H1 (cell line): ENCODE measurements around the gene PGM1. TPM values are rescaled to one million over a fixed set of nuclear protein-coding genes. Genes with fewer than 3 reads are reported as not detected.

Experiments
- CTCF ChIA-PET: fragments of 300-600 bp; sonication (Branson Sonifier 250); formaldehyde crosslinking; loops from one replicate; lab custom pipeline; 2021; ENCODE audit not compliant: partially characterized antibody; lab: Charles Lee
- POLR2A ChIA-PET: fragments of 300-600 bp; sonication (Branson Sonifier 250); formaldehyde crosslinking; loops from one replicate; lab custom pipeline; 2021; ENCODE audit warnings: inconsistent platforms; ENCODE audit not compliant: partially characterized antibody; lab: Charles Lee
- DNase-seq, 2 experiments: peaks; one replicate each; pipeline versions ENCODE4 v3.0.0 to v3.0.0-alpha.2; 2010 to 2022; ENCODE audit warnings: low spot score in 2 of 2, low read depth in 1 of 2, mixed read lengths in 1 of 2
- FAIRE-seq: peaks from 2 replicates; lab custom pipeline; 2011; peaks lifted over from hg19 to GRCh38; lab: Jason Lieb, UNC
- H2AFZ ChIP-seq: 2 replicates; pipeline ENCODE4 v1.8.1; 2012; ENCODE audit warnings: low read length, inconsistent platforms
- H2AK5ac ChIP-seq: 2 replicates; pipeline ENCODE4 v1.6.1; 2013; ENCODE audit warnings: low read depth, low read length
- H2BK120ac ChIP-seq: replicated peaks from 2 replicates; pipeline ENCODE3; 2013; ENCODE audit warnings: low read depth, low read length, inconsistent platforms
- H2BK12ac ChIP-seq: 2 replicates; pipeline ENCODE4 v1.6.1; 2013; ENCODE audit warnings: low read depth, low read length
- H2BK15ac ChIP-seq: 2 replicates; pipeline ENCODE4 v1.6.1; 2013; ENCODE audit warnings: low read length
- H2BK20ac ChIP-seq: 2 replicates; pipeline ENCODE4 v1.6.1; 2013; ENCODE audit warnings: low read length
- H2BK5ac ChIP-seq: 2 replicates; pipeline ENCODE4 v1.6.1; 2013; ENCODE audit warnings: low read depth, low read length
- H3K14ac ChIP-seq: 2 replicates; pipeline ENCODE4 v1.6.1; 2013; ENCODE audit warnings: inconsistent platforms; ENCODE audit not compliant: insufficient read length
- H3K18ac ChIP-seq: 2 replicates; pipeline ENCODE4 v1.6.1; 2013; ENCODE audit warnings: low read length; ENCODE audit errors: extremely low read depth
- H3K23ac ChIP-seq: 2 replicates; pipeline ENCODE4 v1.6.1; 2013; ENCODE audit warnings: inconsistent platforms; ENCODE audit not compliant: insufficient read length
- H3K23me2 ChIP-seq: 2 replicates; pipeline ENCODE4 v1.6.1; 2013; ENCODE audit warnings: low read depth, low read length
- H3K27ac ChIP-seq: 2 replicates; pipeline ENCODE4 v1.6.1; 2011; ENCODE audit warnings: low read depth, low read length, inconsistent platforms
- H3K27me3 ChIP-seq, 4 experiments: replicated peaks in 1 of 4; 1 replicate in 1 of 4; 2 replicates in 3 of 4; pipeline versions ENCODE4 v1.6.1 to v1.8.1; 2011 to 2013; ENCODE audit warnings: low read length in 3 of 4, mild to moderate bottlenecking in 3 of 4, inconsistent platforms in 2 of 4, mixed read lengths in 2 of 4, moderate library complexity in 1 of 4; ENCODE audit not compliant: control insufficient read depth in 3 of 4, insufficient read depth in 3 of 4; ENCODE audit errors: extremely low read depth in 1 of 4
- H3K36me3 ChIP-seq, 4 experiments: 2 replicates each; pipeline versions ENCODE4 v1.6.1 to v1.8.1; 2011 to 2013; ENCODE audit warnings: mild to moderate bottlenecking in 4 of 4, low read length in 3 of 4, moderate library complexity in 2 of 4, control low read depth in 1 of 4, inconsistent platforms in 1 of 4; ENCODE audit not compliant: insufficient read depth in 4 of 4, control insufficient read depth in 2 of 4
- H3K4ac ChIP-seq: replicated peaks from 2 replicates; pipeline ENCODE3; 2013; ENCODE audit warnings: low read length, low read depth, mixed read lengths, inconsistent platforms; ENCODE audit not compliant: insufficient read length
- H3K4me1 ChIP-seq, 4 experiments: replicated peaks in 1 of 4; 1 replicate in 1 of 4; 2 replicates in 3 of 4; pipeline versions ENCODE4 v1.6.1 to v1.8.1; 2011 to 2013; ENCODE audit warnings: low read length in 3 of 4, inconsistent platforms in 2 of 4, mixed read lengths in 1 of 4; ENCODE audit not compliant: insufficient read depth in 4 of 4, control insufficient read depth in 3 of 4
- H3K4me2 ChIP-seq, 2 experiments: 2 replicates each; pipeline versions ENCODE4 v1.6.1 to v1.8.1; 2011 to 2013; ENCODE audit warnings: low read depth in 2 of 2, low read length in 2 of 2, control low read depth in 1 of 2, inconsistent platforms in 1 of 2, mild to moderate bottlenecking in 1 of 2; ENCODE audit not compliant: insufficient read depth in 1 of 2
- H3K4me3 ChIP-seq, 4 experiments: fragments of 200-600, 300-600 bp in 1 of 4; sonication (generic), shearing (Covaris generic), sonication (Bioruptor Twin) in 1 of 4; 2 replicates each; pipeline versions ENCODE4 v1.5.1 to v1.8.1; 2011 to 2016; ENCODE audit warnings: low read length in 4 of 4, low read depth in 3 of 4, control low read depth in 2 of 4, inconsistent platforms in 2 of 4, mild to moderate bottlenecking in 2 of 4, mixed read lengths in 1 of 4, moderate library complexity in 1 of 4; ENCODE audit not compliant: insufficient read depth in 2 of 4; ENCODE audit errors: extremely low read depth in 1 of 4
- H3K56ac ChIP-seq: replicated peaks from 2 replicates; pipeline ENCODE3; 2013; ENCODE audit warnings: low read depth, mild to moderate bottlenecking, mixed read lengths, low read length, inconsistent platforms; ENCODE audit not compliant: insufficient read length
- H3K79me1 ChIP-seq: 2 replicates; pipeline ENCODE4 v1.6.1; 2013; ENCODE audit warnings: low read depth, low read length, control low read depth
- H3K79me2 ChIP-seq, 2 experiments: 2 replicates each; pipeline versions ENCODE4 v1.6.1 to v1.8.1; 2012 to 2013; ENCODE audit warnings: low read length in 2 of 2, mild to moderate bottlenecking in 2 of 2, inconsistent platforms in 1 of 2; ENCODE audit not compliant: insufficient read depth in 2 of 2, control insufficient read depth in 1 of 2
- H3K9ac ChIP-seq, 4 experiments: replicated peaks in 1 of 4; 1 replicate in 1 of 4; 2 replicates in 3 of 4; pipeline versions ENCODE4 v1.6.1 to v1.8.1; 2011 to 2013; ENCODE audit warnings: low read depth in 3 of 4, low read length in 3 of 4, control low read depth in 2 of 4, mild to moderate bottlenecking in 2 of 4, moderate library complexity in 2 of 4, inconsistent platforms in 1 of 4; ENCODE audit errors: extremely low read depth in 1 of 4
- H3K9me3 ChIP-seq, 2 experiments: 2 replicates each; pipeline versions ENCODE4 v1.6.1 to v1.8.1; 2012 to 2013; ENCODE audit warnings: mild to moderate bottlenecking in 2 of 2, moderate library complexity in 2 of 2, control low read depth in 1 of 2, inconsistent platforms in 1 of 2, low read depth in 1 of 2, low read length in 1 of 2, mixed read lengths in 1 of 2; ENCODE audit not compliant: insufficient read depth in 2 of 2
- H4K20me1 ChIP-seq, 2 experiments: replicated peaks in 1 of 2; 2 replicates each; pipeline versions ENCODE3 to v1.8.1; 2011 to 2013; ENCODE audit warnings: inconsistent platforms in 2 of 2, low read length in 2 of 2, mild to moderate bottlenecking in 1 of 2; ENCODE audit not compliant: insufficient read depth in 2 of 2, control insufficient read depth in 1 of 2
- H4K5ac ChIP-seq: 2 replicates; pipeline ENCODE4 v1.6.1; 2013; ENCODE audit warnings: low read length, low read depth, mixed read lengths, inconsistent platforms; ENCODE audit not compliant: insufficient read length
- H4K8ac ChIP-seq: 2 replicates; pipeline ENCODE4 v1.8.0; 2013; ENCODE audit warnings: mild to moderate bottlenecking, moderate library complexity, low read length, inconsistent platforms; ENCODE audit not compliant: insufficient read depth; ENCODE audit errors: extremely low read depth
- H4K91ac ChIP-seq: replicated peaks from 2 replicates; pipeline ENCODE3; 2013; ENCODE audit warnings: low read length, mixed read lengths, inconsistent platforms; ENCODE audit not compliant: insufficient read length
- CREB1 ChIP-seq: IDR thresholded peaks from 2 replicates; pipeline ENCODE4 v1.6.1; 2012; ENCODE audit warnings: inconsistent platforms
- CTCF ChIP-seq, 3 experiments: IDR thresholded peaks; 1 replicate in 2 of 3; 2 replicates in 1 of 3; pipeline versions ENCODE4 v1.5.1 to v1.6.1; 2011; ENCODE audit warnings: low read length in 3 of 3, mild to moderate bottlenecking in 3 of 3, inconsistent platforms in 2 of 3, low read depth in 1 of 3, moderate library complexity in 1 of 3; ENCODE audit not compliant: insufficient read depth in 1 of 3; ENCODE audit errors: control extremely low read depth in 1 of 3
- WGBS, 2 experiments: shearing (Covaris generic) in 1 of 2; methylation state at CpG; one replicate each; pipeline versions ENCODE4 v1.1.6 to v1.1.7; 2013 to 2015; ENCODE audit warnings: low lambda C conversion rate in 2 of 2, mixed read lengths in 2 of 2, inconsistent platforms in 1 of 2, low coverage in 1 of 2, missing lambda C conversion rate in 1 of 2; ENCODE audit not compliant: insufficient replicate concordance in 2 of 2, insufficient coverage in 1 of 2, insufficient read length in 1 of 2; ENCODE audit errors: extremely low coverage in 1 of 2, missing lambda C conversion rate in 1 of 2; 5-methylcytosine and 5-hydroxymethylcytosine counted together
- polyA plus RNA-seq, 7 experiments: library from polyadenylated mRNA; depleted of rRNA in 3 of 7; stranded (reverse) in 5 of 7; unstranded in 2 of 7; fragments of >200 nt in 5 of 7; fragments of 200-250 nt in 2 of 7; gene quantifications; 1 replicate in 5 of 7; 2 replicates in 1 of 7; 4 replicates in 1 of 7; pipeline versions ENCODE4 v1.2.1 to v1.2.3, GENCODE V29; 2011 to 2013; ENCODE audit warnings: missing spikeins in 2 of 7, mixed read lengths in 2 of 7
- total RNA-seq: library from RNA; stranded (reverse); fragmentation: NEBNext Ultra II Directional; extraction: Animal tissue kit (Norgen Biotek cat#: 25700); gene quantifications from 2 replicates; pipeline ENCODE4 v1.2.1, GENCODE V29; 2021

PGM1 gene
- total and polyA plus RNA-seq, 2 of the 8 experiments (the other 6 are each of a cell fraction or from before 2014, with no cell fraction given) = 33.0 to 65.4 TPM

- no peak overlapping the region for H2AK5ac ChIP-seq
- ChIA-PET CTCF (interaction anchor here (0.6 to 11.1 kb wide), 33 partner anchors 9 to 1327 kb away, joined by 3 to 153 read pairs (median 4); partner anchors contain the start of gene PGM1), POLR2A (interaction anchor here (0.6 kb wide), 2 partner anchors 15 to 197 kb away, joined by 3 read pairs; no protein-coding TSS in a partner anchor)
- H4K20me1 ChIP-seq = no peaks in the 10 kb centered on the region
- 0 out of 2 replicates have a peak overlapping the region, but pooled peaks have one; percentile 71 for H3K18ac ChIP-seq
- H3K14ac ChIP-seq = no peak overlapping the region
- peaks cover 2% of the 10 kb centered on the region; the same call in 1 of the 2 replicates for H3K23me2 ChIP-seq
- 0 out of 2 replicates have a peak overlapping the region, but pooled peaks have one; percentile 50 for H2BK12ac ChIP-seq
- H4K91ac ChIP-seq = peak overlapping the region; percentile 6
- H3K27me3 ChIP-seq = no peaks in the 10 kb centered on the region
- DNase-seq (no peak), FAIRE-seq (no peak)
- H3K56ac ChIP-seq = no peak overlapping the region
- peak in 2 of 3 experiments; percentile 20 to 36; a peak in 2 of 4 replicates for TF ChIP-seq CTCF (IDR thresholded peaks at IDR 0.05; ENCODE audit: control extremely low read depth in 1 of 3, insufficient read depth in 1 of 3, low read depth in 1 of 3, low read length in 3 of 3)
- no peak for TF ChIP-seq CREB1
- H2BK120ac ChIP-seq = no peak overlapping the region
- H3K4me3 ChIP-seq = no peak overlapping the region
- no peak overlapping the region for H2AFZ ChIP-seq
- H3K79me1 ChIP-seq = no peaks in the 10 kb centered on the region
- H3K4ac ChIP-seq = no peak overlapping the region
- WGBS, 2 experiments = 60% methylated on average over 4 of the region's 4 CpGs; no CpG with 5 or more reads in 1 of the 2 experiments
- H2BK5ac ChIP-seq = peak overlapping the region; percentile 81; the same call in 1 of the 2 replicates
- H2BK20ac ChIP-seq = peak overlapping the region; percentile 77; the same call in 1 of the 2 replicates
- no peak overlapping the region for H3K9ac ChIP-seq
- no peak overlapping the region for H3K23ac ChIP-seq
- no peaks in the 10 kb centered on the region for H3K79me2 ChIP-seq
- H3K9me3 ChIP-seq = no peaks in the 10 kb centered on the region
- no peak overlapping the region for H2BK15ac ChIP-seq
- H3K36me3 ChIP-seq = no peaks in the 10 kb centered on the region
- H3K27ac ChIP-seq = no peak overlapping the region
- H4K8ac ChIP-seq = no peak overlapping the region
- H3K4me2 ChIP-seq = peak overlapping the region in 1 of 2 experiments; percentile 69; a peak in 1 of 4 replicates
- peaks cover 0 to 14% (median 12%) of the 10 kb centered on the region in 4 experiments for H3K4me1 ChIP-seq
- H4K5ac ChIP-seq = no peak overlapping the region
Observed at GRCh38 chr1:63575340-63575826, 17.8 kb upstream of the PGM1 start.
